GM19455 (cell line): Measurements from ENCODE around the gene NCKAP5.

Experiments used
- ATAC-seq: cut with Tn5 transposase; IDR thresholded peaks from one replicate; pipeline ENCODE4 v1.9.1; 2021; ENCODE audit not compliant: unreplicated experiment

Gene NCKAP5

GRCh38 chr2:132974467-132975095 is 593.7 kb downstream of the NCKAP5 start:
- ATAC-seq = no peak

GRCh38 chr2:132971310-132972061 is 596.8 kb downstream of the NCKAP5 start:
- ATAC-seq = no peak

GRCh38 chr2:132969371-132969985 is 598.8 kb downstream of the NCKAP5 start:
- ATAC-seq = no peak

- no peak for ATAC-seq
These were observed 602.8 kb downstream of the NCKAP5 start for GRCh38 chr2:132965460-132965859.

GRCh38 chr2:132963161-132963560 is 605.1 kb downstream of the NCKAP5 start:
- no peak for ATAC-seq

GRCh38 chr2:132958887-132959286 is 609.4 kb downstream of the NCKAP5 start:
- ATAC-seq = no peak

- ATAC-seq = no peak
These were observed 612.2 kb downstream of the NCKAP5 start for GRCh38 chr2:132955871-132956615.

- peak; percentile 78 for ATAC-seq
These were observed 614.5 kb downstream of the NCKAP5 start for GRCh38 chr2:132953771-132954170.

GRCh38 chr2:132951008-132951714 is 617.1 kb downstream of the NCKAP5 start:
- no peak for ATAC-seq

- no peak for ATAC-seq
These were observed 619.2 kb downstream of the NCKAP5 start for GRCh38 chr2:132949108-132949507.

GRCh38 chr2:132948211-132948610 is 620.1 kb downstream of the NCKAP5 start:
- ATAC-seq = no peak

GRCh38 chr2:132943829-132944228 is 624.4 kb downstream of the NCKAP5 start:
- ATAC-seq = no peak

- no peak for ATAC-seq
These were observed 626.8 kb downstream of the NCKAP5 start for GRCh38 chr2:132941296-132942020.

GRCh38 chr2:132937629-132938028 is 630.6 kb downstream of the NCKAP5 start:
- ATAC-seq = no peak

GRCh38 chr2:132936791-132937190 is 631.5 kb downstream of the NCKAP5 start:
- no peak for ATAC-seq

- no peak for ATAC-seq
These were observed 632.0 kb downstream of the NCKAP5 start for GRCh38 chr2:132936261-132936660.

- no peak for ATAC-seq
These were observed 638.5 kb downstream of the NCKAP5 start for GRCh38 chr2:132929786-132930185.

- ATAC-seq = no peak
These were observed 644.5 kb downstream of the NCKAP5 start for GRCh38 chr2:132923787-132924186.

- no peak for ATAC-seq
These were observed 652.3 kb downstream of the NCKAP5 start for GRCh38 chr2:132915812-132916549.
